Occipital lobe (tissue), 2 donors: ENCODE measurements around the gene CACNG6. TPM values are rescaled to one million over a fixed set of nuclear protein-coding genes. Genes with fewer than 3 reads are reported as not detected.
A peak's percentile ranks its signal among the peaks of the same experiment; 100 is the strongest.

ENCODE experiments used
- DNase-seq: peaks from one replicate; lab custom pipeline; 2025; lab: John Stamatoyannopoulos, UW
- total RNA-seq: library from RNA; depleted of rRNA; stranded (reverse); fragments of >200 nt; gene quantifications from one replicate; pipeline ENCODE4 v1.2.3, GENCODE V29; 2014

The CACNG6 gene
- total RNA-seq, 1 donor from 2014 or later, result 0.47 TPM

DNA sequence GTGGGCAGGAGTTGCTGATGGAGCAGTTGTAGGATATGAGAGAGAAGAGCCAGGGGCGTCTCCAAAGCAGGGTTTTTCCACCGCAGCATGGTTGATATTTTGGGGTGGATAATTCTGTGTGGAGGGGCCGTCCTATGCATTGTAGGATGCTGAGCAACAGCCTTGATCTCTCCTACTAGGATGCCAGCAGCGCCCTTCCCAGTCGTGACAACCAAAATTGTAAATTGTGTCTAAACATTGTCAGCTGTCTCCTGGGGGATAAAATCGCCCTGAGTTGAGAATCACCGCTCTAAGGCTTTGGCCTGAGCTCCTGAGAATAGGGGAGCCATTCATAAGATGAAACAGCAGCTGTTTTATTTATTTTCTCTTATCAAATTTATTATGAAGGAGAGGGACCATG is 24.5 kb upstream of the CACNG6 start:
- DNase-seq, result no peak

DNA sequence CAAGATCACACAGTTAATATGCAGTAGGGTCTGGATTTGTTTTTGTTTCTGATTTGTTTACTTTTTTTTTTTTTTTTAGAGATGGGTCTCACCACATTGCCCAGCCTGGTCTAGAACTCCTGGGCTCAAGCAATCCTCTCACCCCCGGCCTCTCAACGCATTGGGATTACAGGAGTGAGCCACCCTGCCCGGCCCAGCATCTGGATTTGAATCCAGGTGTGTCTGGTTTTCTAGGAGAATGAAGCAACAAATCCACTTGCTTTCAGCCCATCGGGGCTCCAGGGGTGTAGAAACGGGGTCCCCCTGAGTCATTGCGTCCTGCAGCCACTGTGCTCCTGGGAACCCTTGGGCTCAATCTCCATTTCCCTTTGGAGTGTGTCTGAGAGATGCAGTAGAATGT is 22.1 kb upstream of the CACNG6 start:
- DNase-seq, result no peak

DNA sequence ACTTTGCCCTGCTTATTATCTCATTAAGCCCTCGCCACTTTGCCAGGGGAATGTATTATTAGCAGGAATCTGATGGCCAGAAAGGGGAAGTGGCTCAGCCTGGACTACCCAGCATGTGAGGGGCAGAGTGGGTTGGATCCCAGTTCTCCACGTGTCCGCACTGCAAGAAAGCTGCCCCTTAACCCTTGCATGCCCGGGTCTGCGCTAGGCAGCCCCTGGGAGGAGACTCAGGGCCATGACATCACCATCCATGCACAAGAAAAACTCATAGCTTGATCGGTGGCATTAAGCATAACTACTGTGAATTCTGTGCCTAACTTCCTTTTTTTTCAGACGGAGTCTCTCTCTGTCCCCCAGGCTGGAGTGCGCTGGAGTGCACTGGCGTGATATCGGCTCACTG is 19.8 kb upstream of the CACNG6 start:
- DNase-seq, result no peak

DNA sequence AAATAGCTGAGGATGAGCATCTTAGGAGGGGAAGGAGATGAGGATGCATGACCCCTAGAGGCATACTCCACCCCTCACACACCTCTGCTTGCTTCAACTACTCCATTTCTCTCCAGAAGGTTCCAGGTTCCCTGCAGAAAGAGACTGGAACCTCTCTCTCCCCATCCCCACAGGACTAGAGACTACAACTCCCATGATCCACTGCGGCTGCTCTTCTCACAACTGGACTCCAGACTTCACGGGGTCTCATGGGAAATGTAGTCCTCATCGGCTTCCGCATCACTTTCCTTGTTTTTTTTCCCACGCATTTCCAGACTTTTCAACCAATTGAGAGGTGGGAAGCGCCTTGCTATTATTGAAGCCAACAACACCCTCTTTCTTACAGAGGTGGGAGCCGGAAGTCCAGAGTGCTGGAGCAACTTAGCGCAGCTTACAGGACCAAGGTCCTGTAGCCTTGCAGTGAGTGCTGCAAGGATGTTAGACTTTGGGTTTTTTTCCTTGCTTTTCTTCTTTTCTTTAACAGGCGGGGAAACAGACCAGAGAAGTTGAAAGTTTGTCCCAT is 13.9 kb upstream of the CACNG6 start:
- peak; percentile 65 for DNase-seq

DNA sequence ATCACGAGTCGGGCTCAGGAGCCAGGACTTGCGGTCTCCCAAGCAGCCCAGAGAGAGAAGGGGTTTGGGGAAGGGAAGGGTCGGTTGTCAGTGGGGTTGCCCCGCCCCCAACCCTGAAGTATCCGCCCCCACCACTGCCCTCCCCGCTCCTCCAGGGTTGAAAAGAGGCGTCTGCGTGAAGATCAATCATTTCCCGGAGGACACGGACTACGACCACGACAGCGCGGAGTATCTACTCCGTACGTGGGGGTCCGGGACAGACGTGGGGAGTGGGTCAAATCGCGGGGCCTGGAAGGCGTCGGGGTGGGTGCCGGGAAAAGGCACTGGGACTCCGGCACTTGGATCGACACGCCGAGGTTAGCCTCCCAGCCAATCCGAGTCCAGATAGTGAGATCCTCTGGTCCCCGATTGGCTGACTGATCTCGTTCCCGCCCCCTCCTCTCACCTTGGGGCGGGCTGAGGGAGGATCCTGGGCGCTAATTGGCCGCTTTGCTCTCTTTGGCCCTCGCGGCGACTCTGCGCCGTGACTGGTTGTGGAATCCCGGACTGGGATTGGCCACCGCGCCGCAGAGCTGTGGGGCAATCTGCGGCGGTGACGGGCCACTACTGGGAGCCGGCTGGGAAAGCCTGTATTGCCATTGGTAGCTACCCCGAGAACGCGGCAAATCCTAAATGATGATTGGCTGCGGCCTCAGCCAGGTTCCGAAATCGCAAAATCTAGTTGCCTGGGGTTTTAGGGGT is 13.3 kb upstream of the CACNG6 start:
- peak; percentile 90 for DNase-seq

DNA sequence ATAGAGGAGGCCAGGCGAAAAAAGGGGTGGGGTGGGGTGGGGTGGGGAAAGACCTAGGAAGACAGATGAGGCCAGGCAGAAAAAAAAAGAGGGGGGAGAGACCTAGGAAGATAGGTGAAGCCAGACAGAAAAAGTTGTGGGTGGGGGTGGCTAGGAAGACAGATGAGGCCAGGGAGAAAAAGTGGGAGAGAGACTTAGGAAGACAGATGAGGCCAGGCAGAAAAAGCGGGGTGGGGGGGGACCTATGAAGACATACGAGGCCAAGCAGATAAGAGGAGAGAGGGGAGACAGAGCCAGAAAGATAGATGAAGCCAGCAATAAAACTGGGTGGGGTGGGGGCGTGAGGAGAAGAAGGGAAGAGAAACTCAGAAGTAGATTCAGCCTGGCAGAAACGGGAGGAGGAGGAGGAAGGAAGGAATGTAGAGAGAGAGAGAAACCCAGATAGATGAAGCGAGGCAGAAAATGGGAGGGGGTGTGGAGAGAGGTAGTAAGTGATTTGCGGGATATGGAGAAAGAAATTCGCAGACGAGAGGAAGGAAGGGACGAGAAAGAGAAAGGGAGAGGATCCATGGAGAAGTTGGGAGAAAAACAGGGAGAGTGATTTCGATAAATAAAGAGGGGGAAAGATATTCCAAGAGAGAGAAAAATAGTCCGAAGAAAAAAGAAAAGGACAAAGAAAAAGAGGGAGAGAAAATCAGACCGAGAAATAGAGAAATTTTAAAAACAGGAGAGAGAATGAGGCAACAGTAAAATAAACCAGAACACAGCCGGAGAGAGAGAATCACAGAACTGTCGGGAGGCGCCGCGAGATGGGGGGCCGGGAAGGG is 12.2 kb upstream of the CACNG6 start:
- DNase-seq, result no peak

DNA sequence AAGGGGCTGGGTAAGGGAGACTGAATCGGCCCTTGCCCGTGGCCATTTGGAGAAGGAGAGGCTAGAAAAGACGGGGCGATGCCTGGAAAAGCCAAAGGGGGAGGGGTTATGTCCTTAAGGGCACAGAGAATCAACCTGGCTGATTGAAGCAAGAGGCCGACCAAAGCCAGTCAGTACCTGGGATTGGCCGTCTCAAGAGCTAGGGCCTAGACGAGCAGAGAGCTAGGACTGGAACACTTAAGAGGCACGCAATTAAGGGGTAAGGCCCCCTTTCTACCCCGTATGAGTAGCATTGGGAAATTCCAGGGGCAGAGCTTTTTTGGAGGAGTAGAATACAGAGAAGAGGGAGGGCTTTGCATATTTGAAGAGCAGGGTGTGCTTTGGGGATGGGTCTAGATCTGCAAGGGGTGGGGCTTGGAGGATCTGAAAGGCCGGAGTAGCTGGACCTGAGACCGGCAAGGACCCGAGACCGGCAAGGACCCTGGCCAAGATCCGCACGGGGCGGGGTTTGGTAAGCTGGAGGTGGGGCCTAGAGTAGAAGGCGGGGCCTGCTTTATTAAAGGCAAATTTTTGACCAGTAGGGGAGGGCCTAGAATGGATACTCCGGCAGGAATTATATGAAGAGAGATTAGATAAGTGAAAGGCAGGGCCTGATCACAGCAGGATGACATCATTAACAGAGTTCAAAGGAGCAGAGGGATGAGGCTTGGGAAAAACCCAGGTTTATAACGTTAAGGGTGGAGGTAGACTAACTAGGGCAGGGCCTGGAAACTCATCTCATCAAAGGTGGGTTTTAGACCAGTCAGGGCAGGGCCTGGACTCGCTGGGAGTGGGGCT is 10.7 kb upstream of the CACNG6 start:
- DNase-seq, result no peak

DNA sequence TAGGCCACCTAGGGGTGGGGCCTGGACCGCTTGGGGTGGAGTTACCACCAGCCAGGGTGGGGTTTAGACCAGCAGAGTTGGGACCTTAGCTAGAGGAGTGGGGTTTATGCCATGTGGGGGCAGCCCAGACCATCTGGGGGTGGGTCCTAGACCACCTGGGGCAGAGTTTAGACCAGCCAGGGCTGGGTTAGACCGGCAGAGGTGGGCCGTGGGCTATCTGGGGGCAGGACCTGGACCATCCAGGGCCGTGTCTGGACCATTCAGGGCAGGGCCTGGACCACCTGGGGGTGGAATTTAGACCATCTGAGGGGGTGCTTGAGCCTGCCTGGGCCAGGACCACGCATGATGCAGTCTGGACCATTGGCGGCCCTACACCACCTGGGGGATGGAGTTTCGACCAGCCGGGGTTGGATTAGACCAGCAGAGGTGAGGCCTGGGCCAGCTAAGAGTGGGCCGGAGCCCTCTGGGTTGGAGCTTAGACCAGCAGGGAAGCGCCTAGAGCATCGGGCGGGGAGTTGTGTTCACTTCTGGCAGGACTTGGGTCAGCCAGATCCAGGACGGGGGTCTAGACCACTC is 10.0 kb upstream of the CACNG6 start:
- no peak for DNase-seq

DNA sequence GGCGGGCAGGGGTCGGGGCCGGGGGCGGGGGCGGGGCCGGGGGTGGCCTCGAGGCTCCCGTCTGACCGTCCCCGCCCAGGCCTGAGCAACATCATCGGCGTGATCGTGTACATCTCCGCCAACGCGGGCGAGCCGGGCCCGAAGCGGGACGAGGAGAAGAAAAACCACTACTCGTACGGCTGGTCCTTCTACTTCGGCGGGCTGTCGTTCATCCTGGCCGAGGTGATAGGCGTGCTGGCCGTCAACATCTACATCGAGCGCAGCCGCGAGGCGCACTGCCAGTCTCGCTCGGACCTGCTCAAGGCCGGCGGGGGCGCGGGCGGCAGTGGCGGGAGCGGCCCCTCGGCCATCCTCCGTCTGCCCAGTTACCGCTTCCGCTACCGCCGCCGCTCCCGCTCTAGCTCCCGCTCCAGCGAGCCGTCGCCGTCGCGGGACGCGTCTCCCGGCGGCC is 9.4 kb upstream of the CACNG6 start:
- DNase-seq, result no peak

DNA sequence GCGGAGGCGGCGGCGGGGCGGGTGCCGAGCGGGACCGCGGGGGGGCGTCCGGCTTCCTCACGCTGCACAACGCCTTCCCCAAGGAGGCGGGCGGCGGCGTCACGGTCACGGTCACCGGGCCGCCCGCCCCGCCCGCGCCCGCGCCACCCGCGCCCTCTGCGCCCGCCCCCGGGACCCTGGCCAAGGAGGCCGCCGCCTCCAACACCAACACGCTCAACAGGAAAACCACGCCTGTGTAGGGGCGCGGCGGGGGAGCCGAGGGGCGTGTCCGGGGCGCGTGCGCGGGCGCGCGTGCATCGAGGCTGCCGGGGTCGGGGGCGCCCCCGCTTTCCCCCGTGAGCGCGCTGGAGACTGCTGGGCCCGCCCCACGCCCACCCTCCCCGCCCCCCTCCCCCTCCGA is 8.8 kb upstream of the CACNG6 start:
- no peak for DNase-seq

DNA sequence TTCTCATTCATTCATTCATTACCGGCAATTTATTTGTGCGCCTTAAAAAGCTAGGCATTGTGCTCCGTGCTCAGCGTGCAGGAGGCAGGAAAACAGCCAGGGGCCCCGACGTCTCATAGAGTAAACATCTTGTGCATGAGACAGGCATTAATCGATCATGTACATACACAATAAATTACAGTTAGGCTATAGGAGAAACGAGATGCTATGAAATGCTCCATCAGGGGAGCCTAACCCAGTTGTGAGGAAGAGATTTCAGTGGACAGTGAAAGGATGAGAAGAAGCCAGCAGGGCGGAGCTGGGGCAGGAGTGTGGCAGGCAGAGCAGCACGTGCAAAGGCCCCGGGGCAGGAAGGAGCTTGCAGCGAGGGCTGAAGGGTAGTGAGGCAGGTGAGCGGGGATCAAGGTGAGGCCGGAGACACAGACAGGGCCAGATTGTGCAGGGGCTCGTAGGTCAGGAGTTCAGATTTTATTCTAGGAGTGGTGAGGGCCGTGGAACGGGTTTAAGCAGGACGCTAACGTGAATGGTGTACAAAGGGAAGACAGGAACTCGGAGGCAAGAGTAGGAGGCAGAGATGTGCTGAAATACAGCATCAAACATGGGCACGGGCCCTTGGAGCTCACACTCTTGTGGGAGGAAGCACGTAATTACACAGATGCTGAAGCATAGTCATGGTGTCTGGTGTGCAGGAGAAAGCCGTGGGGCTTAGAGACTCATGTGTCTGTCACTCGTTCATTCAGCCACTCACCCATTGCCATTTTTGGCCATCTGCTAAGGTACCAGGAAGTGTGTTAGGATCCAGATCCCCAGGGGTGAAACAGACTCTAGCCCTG is 7.8 kb upstream of the CACNG6 start:
- DNase-seq, result no peak

DNA sequence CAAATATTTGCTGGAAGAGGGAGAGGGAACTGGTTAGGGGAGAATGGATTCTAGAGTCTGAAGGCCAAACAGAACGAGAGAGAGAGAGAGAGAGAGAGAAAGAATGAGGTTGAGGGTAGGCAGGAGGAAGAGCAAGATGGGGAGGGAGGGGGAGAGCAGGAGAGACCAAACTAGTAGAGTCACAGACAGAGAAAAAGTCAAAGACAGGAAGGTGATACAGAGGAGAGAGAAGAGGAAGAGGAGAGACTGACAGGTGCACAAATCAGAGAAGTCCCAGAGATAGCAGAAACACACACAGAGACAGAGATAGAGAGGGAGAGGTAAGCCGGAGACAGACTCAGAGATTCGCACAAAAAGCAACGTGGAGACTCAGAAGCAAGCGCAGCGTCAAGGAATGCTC is 5.6 kb upstream of the CACNG6 start:
- DNase-seq, result no peak

DNA sequence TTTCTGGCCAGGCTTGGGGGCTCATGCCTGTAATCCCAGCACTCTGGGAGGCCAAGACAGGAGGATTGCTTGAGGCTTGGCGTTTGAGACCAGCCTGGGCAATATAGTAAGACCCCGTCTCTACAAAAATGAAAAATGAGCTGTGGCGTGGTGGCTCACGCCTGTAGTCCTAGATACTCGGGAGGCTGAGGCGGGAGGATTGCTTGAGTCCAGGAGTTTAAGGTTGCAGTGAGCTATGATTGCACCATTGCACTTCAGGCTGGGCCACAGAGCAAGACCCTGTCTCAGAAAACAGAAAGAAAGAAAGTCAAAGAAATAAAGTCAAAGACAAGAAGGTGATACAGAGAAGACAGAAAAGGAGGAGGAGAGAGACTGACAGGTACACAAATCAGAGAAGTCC is 2.5 kb upstream of the CACNG6 start:
- no peak for DNase-seq

DNA sequence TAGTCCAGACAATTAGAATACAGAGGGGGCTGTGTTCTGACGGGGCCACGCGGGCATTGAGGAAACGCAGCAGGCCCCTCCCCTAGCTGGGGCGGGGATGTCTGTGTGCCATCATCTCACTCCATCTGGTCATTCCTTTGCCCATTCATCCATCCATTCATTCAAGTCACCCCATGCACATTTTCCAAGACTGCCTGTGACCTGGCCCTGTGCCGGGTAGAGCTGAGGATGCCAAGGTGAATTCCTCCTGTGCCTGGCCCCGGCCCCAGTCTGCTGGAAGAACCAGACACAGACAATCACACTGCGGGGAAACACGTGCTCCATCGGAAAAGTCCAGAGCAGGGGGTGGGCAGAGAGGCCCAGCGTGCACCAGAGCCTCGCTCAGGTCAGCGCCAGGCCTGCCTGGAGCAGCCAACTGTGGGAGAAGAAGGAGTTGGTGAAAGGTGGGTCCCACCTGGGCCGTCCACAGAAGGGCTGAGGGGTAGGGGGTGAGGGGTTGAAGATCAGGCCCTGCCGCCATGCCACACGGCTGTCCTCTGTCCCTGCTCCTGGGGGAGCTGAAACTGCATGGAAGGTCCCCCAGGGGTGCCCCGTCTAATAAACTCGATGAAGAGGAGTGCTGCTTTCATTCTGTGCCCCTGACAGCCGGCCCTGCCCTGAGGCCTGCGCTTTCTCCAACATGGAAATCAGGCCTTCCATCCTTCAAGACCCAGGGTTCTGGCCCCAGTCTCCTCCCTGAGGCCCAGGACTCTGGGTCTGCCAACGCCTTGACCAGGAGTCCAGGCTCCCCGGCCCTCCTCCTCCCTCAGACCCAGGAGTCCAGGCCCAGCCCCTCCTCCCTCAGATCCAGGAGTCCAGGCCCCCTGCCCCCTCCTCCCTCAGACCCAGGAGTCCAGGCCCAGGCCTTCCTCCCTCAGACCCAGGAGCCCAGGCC is 1.6 kb upstream of the CACNG6 start:
- no peak for DNase-seq

DNA sequence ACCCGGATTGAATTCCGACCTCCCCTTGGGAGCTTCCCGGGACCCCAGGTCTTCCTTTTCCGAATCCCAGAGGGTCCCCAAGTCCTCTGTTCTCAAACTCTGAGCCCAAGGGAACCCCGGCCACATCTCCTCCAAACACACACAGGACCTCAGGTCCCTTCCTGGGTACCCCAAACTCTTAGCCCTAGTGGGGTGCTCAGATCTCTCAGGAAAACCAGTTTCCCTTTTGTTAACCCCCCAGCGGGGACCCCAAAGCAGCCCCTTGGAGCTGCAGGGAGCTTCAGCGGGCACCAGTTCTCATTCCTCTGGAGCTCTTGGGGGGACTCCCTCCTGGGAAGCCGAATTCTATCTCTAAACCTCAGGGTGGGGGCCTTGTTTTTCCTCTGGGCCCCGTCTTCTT is 774 bp downstream of the CACNG6 start:
- DNase-seq, result no peak

DNA sequence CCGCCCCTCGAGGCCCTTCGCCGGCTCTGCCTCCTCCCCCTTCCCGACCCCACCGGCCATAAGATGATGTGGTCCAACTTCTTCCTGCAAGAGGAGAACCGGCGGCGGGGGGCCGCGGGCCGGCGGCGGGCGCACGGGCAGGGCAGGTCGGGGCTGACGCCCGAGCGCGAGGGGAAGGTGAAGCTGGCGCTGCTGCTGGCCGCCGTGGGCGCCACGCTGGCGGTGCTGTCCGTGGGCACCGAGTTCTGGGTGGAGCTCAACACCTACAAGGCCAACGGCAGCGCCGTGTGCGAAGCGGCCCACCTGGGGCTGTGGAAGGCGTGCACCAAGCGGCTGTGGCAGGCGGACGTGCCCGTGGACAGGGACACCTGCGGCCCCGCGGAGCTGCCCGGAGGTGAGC is 1.4 kb downstream of the CACNG6 start:
- no peak for DNase-seq

DNA sequence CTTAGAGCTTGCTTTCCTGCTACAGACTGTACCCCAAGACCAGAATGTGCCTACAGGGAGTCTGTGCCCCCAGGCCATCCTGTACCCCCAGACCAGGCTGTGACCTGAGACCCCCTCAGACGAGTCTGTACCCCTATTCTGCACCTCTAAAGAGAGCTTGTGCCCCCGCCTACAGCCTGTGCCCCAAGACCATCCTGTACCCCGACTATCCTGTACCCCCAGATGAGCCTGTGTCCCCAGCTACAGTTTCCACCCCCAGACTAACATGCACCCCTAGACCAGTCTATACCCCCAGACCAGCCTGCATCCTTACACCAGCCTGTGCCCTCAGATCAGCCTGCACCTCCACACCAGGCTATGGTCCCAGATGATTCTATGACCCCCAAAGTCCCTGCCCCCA is 2.0 kb downstream of the CACNG6 start:
- no peak for DNase-seq

DNA sequence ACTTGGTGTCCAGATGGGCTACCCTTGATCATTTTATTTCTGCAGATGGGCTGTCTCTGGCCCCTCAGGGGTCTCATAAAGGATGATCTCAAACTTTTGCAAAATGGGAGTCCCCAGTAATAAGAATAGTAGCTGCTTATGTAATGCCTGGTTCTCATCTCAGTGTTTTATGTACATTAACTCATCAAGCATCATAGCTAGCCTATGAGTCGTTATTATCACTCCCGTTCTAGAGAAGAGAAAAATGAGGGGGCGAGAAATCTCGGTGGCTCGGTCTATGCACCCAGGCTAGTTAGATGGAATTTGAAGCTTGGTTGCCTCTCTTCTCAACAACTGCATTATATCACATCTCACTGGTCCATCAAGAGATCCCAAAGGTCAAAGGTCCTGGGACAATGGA is 3.4 kb downstream of the CACNG6 start:
- no peak for DNase-seq

DNA sequence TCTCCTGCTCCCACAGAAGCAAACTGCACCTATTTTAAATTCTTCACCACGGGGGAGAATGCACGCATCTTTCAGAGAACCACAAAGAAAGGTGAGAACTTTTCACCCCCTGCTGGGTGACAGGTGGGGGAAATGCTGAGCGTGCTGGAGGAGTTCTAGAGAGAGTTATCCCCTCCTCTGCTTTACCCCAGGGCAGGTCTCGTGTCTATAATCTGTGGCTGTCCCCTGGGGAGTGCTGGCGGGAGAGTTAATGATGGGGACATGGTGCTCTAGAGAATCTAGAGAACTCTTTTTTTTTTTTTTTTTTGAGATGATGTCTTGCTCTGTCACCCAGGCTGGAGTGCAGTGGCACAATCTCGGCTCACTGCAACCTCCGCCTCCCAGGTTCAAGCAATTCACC is 6.8 kb downstream of the CACNG6 start:
- DNase-seq, result no peak
